GM19043 (cell line): ENCODE data around the gene ACOX1.

ENCODE experiments used
- ATAC-seq: cut with Tn5 transposase; IDR thresholded peaks from one replicate; pipeline ENCODE4 v1.9.1; 2021; ENCODE audit warnings: low read depth; ENCODE audit not compliant: unreplicated experiment

Gene ACOX1

GRCh38 chr17:75895370-75896155 is 83.4 kb downstream of the ACOX1 start:
- ATAC-seq = no peak

- no peak for ATAC-seq
Measured at GRCh38 chr17:75894049-75894733, 84.8 kb downstream of the ACOX1 start.

GRCh38 chr17:75893305-75894048 is 85.5 kb downstream of the ACOX1 start:
- no peak for ATAC-seq

- no peak for ATAC-seq
Measured at GRCh38 chr17:75892556-75893224, 86.3 kb downstream of the ACOX1 start.

GRCh38 chr17:75891605-75892555 is 87.1 kb downstream of the ACOX1 start:
- ATAC-seq = no peak
